GM23338 (cell line): ENCODE results near the gene CHAMP1. TPM values are rescaled to one million over a fixed set of nuclear protein-coding genes. Genes with fewer than 3 reads are reported as not detected.

Experiments
- ATAC-seq: fragments of 200-7000 bp; cut with Tn5 transposase; 3 replicates; pipeline ENCODE4 v1.9.1; 2020
- DNase-seq: peaks from one replicate; pipeline ENCODE4 v3.0.0-alpha.2; 2015; ENCODE audit warnings: low spot score
- H2AFZ ChIP-seq: fragments of 200-600 bp; sonication (generic); 2 replicates; pipeline ENCODE4 v1.8.0; 2016; ENCODE audit warnings: antibody characterized with exemption, mild to moderate bottlenecking, moderate library complexity
- H3F3A ChIP-seq: fragments of 200-600 bp; sonication (generic); replicated peaks from 2 replicates; pipeline ENCODE4 v1.8.0; 2017; ENCODE audit warnings: antibody characterized with exemption, mixed run types, low read depth
- H3K27ac ChIP-seq: fragments of 200-600 bp; sonication (generic); 2 replicates; pipeline ENCODE4 v1.6.1; 2016; ENCODE audit warnings: low read depth
- H3K27me3 ChIP-seq: fragments of 200-600 bp; sonication (generic); 2 replicates; pipeline ENCODE4 v1.8.0; 2016; ENCODE audit warnings: mild to moderate bottlenecking, mixed run types, moderate library complexity; ENCODE audit not compliant: insufficient read depth
- H3K36me3 ChIP-seq: fragments of 200-600 bp; sonication (generic); 2 replicates; pipeline ENCODE4 v1.8.0; 2016; ENCODE audit warnings: mild to moderate bottlenecking; ENCODE audit not compliant: insufficient read depth
- H3K4me1 ChIP-seq: fragments of 200-600 bp; sonication (generic); 2 replicates; pipeline ENCODE4 v1.8.0; 2016; ENCODE audit warnings: mild to moderate bottlenecking, moderate library complexity; ENCODE audit not compliant: insufficient read depth
- H3K4me2 ChIP-seq: fragments of 200-600 bp; sonication (generic); 2 replicates; pipeline ENCODE4 v1.7.1; 2017; ENCODE audit warnings: mixed run types
- H3K4me3 ChIP-seq: fragments of 200-600 bp; sonication (generic); 2 replicates; pipeline ENCODE4 v1.6.1; 2016; ENCODE audit warnings: mixed run types
- H3K79me2 ChIP-seq: fragments of 200-600 bp; sonication (generic); replicated peaks from 2 replicates; pipeline ENCODE4 v1.8.0; 2017; ENCODE audit warnings: mild to moderate bottlenecking; ENCODE audit not compliant: insufficient read depth
- H3K9me2 ChIP-seq: fragments of 200-600 bp; sonication (generic); 2 replicates; pipeline ENCODE4 v1.8.0; 2017; ENCODE audit not compliant: insufficient read depth
- H4K20me1 ChIP-seq: fragments of 200-600 bp; sonication (generic); replicated peaks from 2 replicates; pipeline ENCODE4 v1.8.0; 2017; ENCODE audit warnings: mild to moderate bottlenecking; ENCODE audit not compliant: insufficient read depth
- H3K27ac Mint-ChIP-seq: 2 replicates; pipeline ENCODE4 v1.8.0; 2020; ENCODE audit warnings: inconsistent platforms, mild to moderate bottlenecking, moderate library complexity, mixed read lengths
- H3K27me3 Mint-ChIP-seq: 3 replicates; pipeline ENCODE4 v1.8.0; 2022; ENCODE audit warnings: low read depth, mild to moderate bottlenecking, moderate library complexity, mixed read lengths, inconsistent platforms; ENCODE audit not compliant: insufficient read depth, poor library complexity
- H3K36me3 Mint-ChIP-seq: 3 replicates; pipeline ENCODE4 v1.8.0; 2021; ENCODE audit warnings: low read depth, mild to moderate bottlenecking, inconsistent platforms, moderate library complexity, mixed read lengths
- H3K4me1 Mint-ChIP-seq: 3 replicates; pipeline ENCODE4 v1.8.0; 2020; ENCODE audit warnings: mild to moderate bottlenecking, inconsistent platforms, mixed read lengths
- H3K4me3 Mint-ChIP-seq: 3 replicates; pipeline ENCODE4 v1.8.0; 2021; ENCODE audit warnings: moderate library complexity, mild to moderate bottlenecking, inconsistent platforms, mixed read lengths
- H3K9me3 Mint-ChIP-seq: 3 replicates; pipeline ENCODE4 v1.8.0; 2020; ENCODE audit warnings: moderate library complexity, mild to moderate bottlenecking, inconsistent platforms, mixed read lengths
- CREB1 ChIP-seq: fragments of 250-450 bp; sonication (Bioruptor Pico); IDR thresholded peaks from 2 replicates; pipeline ENCODE4 v1.5.0; 2020; ENCODE audit warnings: low read depth, mild to moderate bottlenecking, moderate library complexity
- CTCF ChIP-seq, 2 experiments: fragments of 200-600 bp in 1 of 2; sonication (generic) in 1 of 2; conservative IDR thresholded peaks; 2 replicates each; pipeline versions ENCODE4 v1.5.1 to v1.6.1; 2016 to 2017; ENCODE audit warnings: antibody characterized with exemption in 2 of 2, low read depth in 2 of 2, mild to moderate bottlenecking in 2 of 2, moderate library complexity in 1 of 2
- ETS1 ChIP-seq: IDR thresholded peaks from 2 replicates; pipeline ENCODE4 v1.6.1; 2016; ENCODE audit warnings: antibody characterized with exemption
- EZH2 ChIP-seq: fragments of 200-600 bp; sonication (generic); IDR thresholded peaks from one replicate; pipeline ENCODE4 v1.8.0; 2017; ENCODE audit warnings: antibody characterized with exemption, mild to moderate bottlenecking, low read depth; ENCODE audit not compliant: unreplicated experiment
- EZH2phosphoT487 ChIP-seq: fragments of 200-600 bp; sonication (generic); IDR thresholded peaks from one replicate; pipeline ENCODE4 v1.8.1; 2018; ENCODE audit warnings: antibody characterized with exemption; ENCODE audit not compliant: unreplicated experiment
- JUNB ChIP-seq: IDR thresholded peaks from one replicate; pipeline ENCODE4 v1.6.1; 2016; ENCODE audit warnings: antibody characterized with exemption; ENCODE audit not compliant: unreplicated experiment
- NANOG ChIP-seq: IDR thresholded peaks from 2 replicates; pipeline ENCODE4 v1.6.1; 2016; ENCODE audit warnings: antibody characterized with exemption, borderline replicate concordance
- POLR2AphosphoS5 ChIP-seq: IDR thresholded peaks from 2 replicates; pipeline ENCODE4 v1.6.1; 2016; ENCODE audit warnings: antibody characterized with exemption, low read depth
- REST ChIP-seq: IDR thresholded peaks from one replicate; pipeline ENCODE4 v1.6.1; 2018; ENCODE audit warnings: antibody characterized with exemption; ENCODE audit not compliant: unreplicated experiment
- STAT1 ChIP-seq: IDR thresholded peaks from one replicate; pipeline ENCODE4 v1.6.1; 2016; ENCODE audit warnings: antibody characterized with exemption; ENCODE audit not compliant: unreplicated experiment
- ZNF114 ChIP-seq: fragments of 250-450 bp; sonication (Bioruptor Pico); IDR thresholded peaks from 2 replicates; pipeline ENCODE4 v1.5.0; 2020; ENCODE audit warnings: mild to moderate bottlenecking, moderate library complexity
- ZNF331 ChIP-seq: fragments of 250-450 bp; sonication (Bioruptor Pico); IDR thresholded peaks from 2 replicates; pipeline ENCODE4 v1.5.0; 2020; ENCODE audit warnings: low read depth, mild to moderate bottlenecking, moderate library complexity
- ZNF462 ChIP-seq: fragments of 250-450 bp; sonication (Bioruptor Pico); IDR thresholded peaks from 2 replicates; pipeline ENCODE4 v1.5.0; 2020; ENCODE audit warnings: mild to moderate bottlenecking, moderate library complexity
- polyA plus RNA-seq: library from polyadenylated mRNA; unstranded; fragments of >200 nt; fragmentation: Nextera tagmentation; extraction: Ambion mirVana; gene quantifications from 2 replicates; pipeline ENCODE4 v1.2.1, GENCODE V29; 2016
- total RNA-seq: library from RNA; depleted of rRNA; stranded (reverse); fragments of >200 nt; shearing (Covaris generic); gene quantifications from 2 replicates; pipeline ENCODE4 v1.2.3, GENCODE V29; 2014

Gene CHAMP1
- total and polyA plus RNA-seq, 2 experiments from 2014 or later = 32.8 to 39.1 TPM

- Histone ChIP-seq H3K27ac (no peak overlapping the region), H3K4me3 (no peak overlapping the region), H3K36me3 (peaks cover 22% of the 10 kb centered on the region), H3F3A (no peaks in the 10 kb centered on the region; the same call in 1 of the 2 replicates), H3K79me2 (peaks cover 70% of the 10 kb centered on the region), H3K27me3 (no peaks in the 10 kb centered on the region), H3K4me1 (peaks cover 7% of the 10 kb centered on the region; the same call in 1 of the 2 replicates), H3K9me2 (no peaks in the 10 kb centered on the region), H3K4me2 (no peak overlapping the region), H2AFZ (no peak overlapping the region), H4K20me1 (no peaks in the 10 kb centered on the region; the same call in 1 of the 2 replicates)
- H3K27me3 Mint-ChIP-seq = peaks cover 4% of the 10 kb centered on the region
- no peak overlapping the region for H3K4me3 Mint-ChIP-seq
- peaks cover 12% of the 10 kb centered on the region for H3K4me1 Mint-ChIP-seq
- no peak for ATAC-seq
- H3K36me3 Mint-ChIP-seq = peaks cover 48% of the 10 kb centered on the region
- no peak for DNase-seq
- no peak overlapping the region for H3K27ac Mint-ChIP-seq
- no peak for TF ChIP-seq NANOG
- TF ChIP-seq ZNF331 (CRISPR knock-in tag) = no peak
- TF ChIP-seq EZH2phosphoT487 = no peak
- no peak for TF ChIP-seq ETS1
- TF ChIP-seq STAT1 = no peak
- TF ChIP-seq ZNF114 = no peak
- TF ChIP-seq CREB1 (CRISPR knock-in tag) = no peak
- TF ChIP-seq EZH2 = no peak
- no peak for TF ChIP-seq ZNF462 (CRISPR knock-in tag)
- no peak for TF ChIP-seq CTCF (conservative IDR thresholded peaks at IDR 0.05; ENCODE audit: low read depth in 2 of 2)
- TF ChIP-seq REST = no peak
- TF ChIP-seq POLR2AphosphoS5 = no peak
- no peak for TF ChIP-seq JUNB
- H3K9me3 Mint-ChIP-seq = no peaks in the 10 kb centered on the region
Measured at GRCh38 chr13:114318624-114319023, 4.3 kb downstream of the CHAMP1 start.
